ENCODE measurements around the gene RERE.
A peak's percentile ranks its signal among the peaks of the same experiment; 100 is the strongest.

RERE gene

DNA sequence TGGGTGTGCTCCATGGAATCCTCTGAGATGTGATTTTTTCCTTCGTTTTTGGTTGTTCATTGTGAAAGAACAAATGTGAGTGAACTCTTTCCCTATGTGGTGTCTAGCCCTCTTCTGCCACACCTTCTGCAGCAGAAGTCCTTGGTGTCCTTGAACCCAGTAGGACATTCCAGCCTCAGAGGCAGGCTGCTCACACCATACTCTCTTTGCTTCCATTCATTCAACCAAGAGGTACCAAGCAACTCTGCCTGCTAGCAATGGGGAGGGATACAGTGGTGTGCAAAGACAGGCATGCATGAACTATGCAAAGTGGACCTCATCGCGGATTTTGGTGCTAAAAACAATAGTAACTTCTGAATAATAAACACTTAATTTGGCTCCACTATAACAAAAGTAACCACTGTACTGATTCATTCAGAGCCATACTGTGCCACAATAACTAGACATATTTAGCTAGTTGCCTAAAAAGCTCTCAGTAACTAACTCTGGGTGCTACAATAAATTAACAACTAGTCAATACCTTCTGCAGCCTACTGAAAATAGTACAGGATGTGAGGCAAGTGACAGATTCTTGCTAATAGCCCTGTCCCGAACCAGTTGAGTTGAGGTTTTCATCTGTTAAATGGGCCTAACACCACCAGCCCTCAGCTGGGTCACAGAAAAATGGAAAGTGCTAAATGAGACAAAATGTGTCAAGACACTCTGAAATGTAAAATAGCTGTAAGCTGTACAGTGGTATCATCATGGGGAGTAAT lies 344.1 kb downstream of the RERE start:
- H3K4me3 ChIP-seq, result no peak overlapping the region
- peaks cover 29% of the 10 kb centered on the region for H3K4me1 ChIP-seq
- no peaks in the 10 kb centered on the region for H3K27me3 ChIP-seq (ENCODE audit: low read depth)
- in situ Hi-C loops (cut with MboI; ENCODE audit: low sequenced_read_pairs), result no loop called here
- no peak for DNase-seq (ENCODE audit: low spot score in 2 of 2)
- no peaks in the 10 kb centered on the region for H3K36me3 ChIP-seq (replicated peaks)
- H3K9me3 ChIP-seq, result no peaks in the 10 kb centered on the region

DNA sequence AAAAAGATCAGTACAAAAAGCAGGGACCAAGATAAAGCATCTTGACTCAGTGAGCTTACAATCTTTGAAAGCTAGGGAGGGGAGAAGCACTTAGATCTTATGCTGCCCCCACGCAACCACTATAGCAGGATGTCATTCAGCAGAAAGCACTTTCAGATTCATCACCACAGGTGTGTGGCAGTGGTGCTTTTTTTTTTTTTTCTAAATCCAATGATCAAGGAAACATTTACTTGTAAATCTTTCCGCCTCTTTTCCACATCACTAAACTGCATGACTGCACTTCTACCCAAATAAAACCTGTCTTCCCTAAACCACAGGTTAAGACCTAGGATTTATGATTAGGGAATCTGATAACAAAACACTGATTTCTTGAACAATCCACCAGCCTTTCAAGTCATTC lies 344.8 kb downstream of the RERE start:
- H3K4me1 ChIP-seq, result peaks cover 27% of the 10 kb centered on the region
- in situ Hi-C loops (cut with MboI; ENCODE audit: low sequenced_read_pairs), result no loop called here
- no peaks in the 10 kb centered on the region for H3K9me3 ChIP-seq
- no peaks in the 10 kb centered on the region for H3K27me3 ChIP-seq (ENCODE audit: low read depth)
- H3K4me3 ChIP-seq, result no peak overlapping the region
- no peak for DNase-seq (ENCODE audit: low spot score in 2 of 2)
- H3K36me3 ChIP-seq (replicated peaks), result no peaks in the 10 kb centered on the region

DNA sequence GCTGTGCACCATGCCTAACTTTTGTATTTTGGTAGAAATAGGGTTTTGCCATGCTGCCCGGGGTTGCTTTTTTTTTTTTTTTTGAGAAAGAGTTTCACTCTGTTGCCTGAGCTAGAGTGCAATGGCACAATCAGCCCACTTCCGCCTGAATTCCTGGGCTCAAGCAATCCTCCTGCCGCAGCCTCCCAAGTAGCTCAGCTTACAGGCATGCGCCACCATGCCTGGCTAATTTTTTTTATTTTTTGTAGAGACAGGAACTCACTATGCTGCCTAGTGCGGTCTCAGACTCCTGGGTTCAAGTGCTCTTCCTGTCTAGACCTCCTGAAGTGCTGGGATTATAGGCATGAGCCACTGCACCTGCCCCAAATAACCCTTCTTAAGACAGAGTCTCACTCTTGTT lies 346.0 kb downstream of the RERE start:
- DNase-seq (ENCODE audit: low spot score in 2 of 2), result no peak
- Histone ChIP-seq H3K36me3 (replicated peaks) (no peaks in the 10 kb centered on the region), H3K9me3 (no peaks in the 10 kb centered on the region), H3K4me1 (peaks cover 14% of the 10 kb centered on the region), H3K4me3 (no peak overlapping the region), H3K27me3 (ENCODE audit: low read depth) (no peaks in the 10 kb centered on the region)
- in situ Hi-C loops (cut with MboI; ENCODE audit: low sequenced_read_pairs), result no loop called here

DNA sequence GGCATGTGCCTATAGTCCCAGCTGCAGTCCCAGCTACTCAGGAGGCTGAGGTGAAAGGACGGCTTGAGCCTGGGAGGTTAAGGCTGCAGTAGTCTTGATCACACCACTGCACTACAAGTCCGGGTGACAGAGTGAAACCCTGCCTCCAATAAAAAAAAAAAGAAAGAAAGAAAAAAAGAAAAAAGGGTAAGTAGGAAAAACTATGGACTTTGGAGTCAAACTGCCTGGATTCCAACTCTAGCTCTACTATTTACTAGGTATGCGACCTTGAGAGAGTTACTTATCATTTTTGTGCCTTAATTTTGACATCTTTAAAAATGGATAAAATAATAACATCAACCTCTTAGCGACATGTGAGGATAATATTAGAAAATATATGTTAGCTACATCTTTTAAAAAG lies 348.7 kb downstream of the RERE start:
- Histone ChIP-seq H3K9me3 (no peaks in the 10 kb centered on the region), H3K36me3 (replicated peaks) (no peaks in the 10 kb centered on the region), H3K4me1 (peaks cover 2% of the 10 kb centered on the region), H3K4me3 (no peak overlapping the region), H3K27me3 (ENCODE audit: low read depth) (no peaks in the 10 kb centered on the region)
- in situ Hi-C loops (cut with MboI; ENCODE audit: low sequenced_read_pairs), result no loop called here
- DNase-seq (ENCODE audit: low spot score in 2 of 2), result no peak

DNA sequence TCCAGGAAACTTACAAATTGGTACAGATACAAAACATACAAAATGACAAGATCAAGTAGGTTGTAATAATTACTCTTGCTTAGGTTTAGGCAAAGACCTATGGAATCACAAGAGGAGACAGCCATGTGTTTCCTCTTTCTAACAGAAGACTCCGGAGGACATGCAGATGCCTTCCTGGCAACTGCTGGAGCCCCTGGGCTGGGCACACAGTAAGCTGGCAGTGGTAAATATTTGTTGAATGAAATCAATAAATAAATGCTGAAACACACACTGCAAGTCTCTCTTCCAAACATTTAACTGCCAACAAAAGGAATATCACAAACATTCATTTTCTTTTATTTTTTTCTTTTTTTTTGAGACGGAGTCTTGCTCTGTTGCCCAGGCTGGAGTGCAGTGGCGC lies 350.1 kb downstream of the RERE start:
- Histone ChIP-seq H3K36me3 (replicated peaks) (no peaks in the 10 kb centered on the region), H3K27me3 (ENCODE audit: low read depth) (no peaks in the 10 kb centered on the region), H3K9me3 (no peaks in the 10 kb centered on the region), H3K4me1 (no peaks in the 10 kb centered on the region), H3K4me3 (no peak overlapping the region)
- no peak for DNase-seq (ENCODE audit: low spot score in 2 of 2)
- in situ Hi-C loops (cut with MboI; ENCODE audit: low sequenced_read_pairs), result no loop called here

DNA sequence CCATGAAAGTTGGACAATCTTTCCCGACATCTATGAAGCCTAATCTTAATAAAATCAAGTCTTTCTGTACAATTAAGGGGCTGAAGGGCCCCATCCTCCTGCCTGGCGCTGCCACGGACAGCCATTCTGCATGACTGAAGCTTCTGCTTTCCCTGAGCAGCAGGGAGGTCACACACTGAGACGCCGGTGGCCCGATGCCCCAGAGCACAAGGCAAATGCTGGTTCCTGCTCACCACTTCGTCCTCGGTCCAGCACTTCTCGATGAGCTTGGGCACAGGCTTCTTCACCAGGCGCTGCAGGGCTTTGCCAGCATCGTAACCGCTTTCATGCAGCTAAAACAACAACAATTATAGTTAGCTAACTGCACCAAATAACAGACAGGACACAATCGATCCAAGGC lies 351.7 kb downstream of the RERE start:
- no peak for DNase-seq (ENCODE audit: low spot score in 2 of 2)
- Histone ChIP-seq H3K9me3 (no peaks in the 10 kb centered on the region), H3K4me3 (no peak overlapping the region), H3K4me1 (no peaks in the 10 kb centered on the region), H3K27me3 (ENCODE audit: low read depth) (no peaks in the 10 kb centered on the region), H3K36me3 (replicated peaks) (no peaks in the 10 kb centered on the region)
- in situ Hi-C loops (cut with MboI; ENCODE audit: low sequenced_read_pairs), result no loop called here

DNA sequence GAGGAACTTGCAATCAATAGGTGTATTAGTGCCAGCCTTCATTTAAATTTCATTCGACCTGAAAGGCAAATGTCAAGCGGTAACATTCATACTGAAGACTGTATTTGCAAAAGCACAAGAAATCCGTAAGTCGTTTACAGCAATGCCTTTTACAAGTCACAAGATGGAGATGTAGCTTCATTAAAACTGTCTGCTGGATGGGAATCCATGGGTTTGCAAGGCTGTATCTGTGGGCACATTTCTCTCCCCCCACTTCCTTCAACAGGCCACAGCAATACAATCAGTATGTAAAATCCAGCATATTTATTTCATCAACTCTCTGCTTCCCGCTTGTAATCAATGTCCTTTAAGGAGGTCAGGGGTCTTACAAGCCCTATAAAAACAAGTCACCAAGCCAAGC lies 352.4 kb downstream of the RERE start:
- Histone ChIP-seq H3K4me1 (peaks cover 4% of the 10 kb centered on the region), H3K27me3 (ENCODE audit: low read depth) (no peaks in the 10 kb centered on the region), H3K4me3 (no peak overlapping the region), H3K36me3 (replicated peaks) (no peaks in the 10 kb centered on the region), H3K9me3 (no peaks in the 10 kb centered on the region)
- DNase-seq (ENCODE audit: low spot score in 2 of 2), result no peak
- in situ Hi-C loops (cut with MboI; ENCODE audit: low sequenced_read_pairs), result no loop called here

DNA sequence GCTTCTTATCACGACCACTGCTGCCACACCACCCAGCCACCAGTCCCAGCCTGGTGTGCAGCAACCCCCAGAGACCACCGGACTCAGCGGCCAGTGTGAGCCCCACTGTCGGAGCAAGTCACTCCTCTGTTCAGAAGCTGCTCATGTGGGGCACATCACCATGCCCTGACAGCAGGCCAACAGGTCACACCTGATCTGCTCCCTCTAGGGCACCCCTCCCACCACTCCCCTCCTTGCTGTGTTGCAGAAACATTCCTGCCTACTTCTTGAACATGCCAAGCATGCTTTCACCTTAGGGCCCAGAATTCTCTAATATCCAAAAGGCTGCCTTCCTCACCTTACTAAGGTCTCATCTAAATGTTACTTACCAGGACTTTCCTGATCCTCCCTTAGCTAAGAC lies 353.1 kb downstream of the RERE start:
- H3K27me3 ChIP-seq (ENCODE audit: low read depth), result no peaks in the 10 kb centered on the region
- H3K36me3 ChIP-seq (replicated peaks), result no peaks in the 10 kb centered on the region
- H3K9me3 ChIP-seq, result no peaks in the 10 kb centered on the region
- no peak overlapping the region for H3K4me3 ChIP-seq
- no peak for DNase-seq (ENCODE audit: low spot score in 2 of 2)
- peaks cover 8% of the 10 kb centered on the region for H3K4me1 ChIP-seq
- in situ Hi-C loops (cut with MboI; ENCODE audit: low sequenced_read_pairs), result no loop called here

DNA sequence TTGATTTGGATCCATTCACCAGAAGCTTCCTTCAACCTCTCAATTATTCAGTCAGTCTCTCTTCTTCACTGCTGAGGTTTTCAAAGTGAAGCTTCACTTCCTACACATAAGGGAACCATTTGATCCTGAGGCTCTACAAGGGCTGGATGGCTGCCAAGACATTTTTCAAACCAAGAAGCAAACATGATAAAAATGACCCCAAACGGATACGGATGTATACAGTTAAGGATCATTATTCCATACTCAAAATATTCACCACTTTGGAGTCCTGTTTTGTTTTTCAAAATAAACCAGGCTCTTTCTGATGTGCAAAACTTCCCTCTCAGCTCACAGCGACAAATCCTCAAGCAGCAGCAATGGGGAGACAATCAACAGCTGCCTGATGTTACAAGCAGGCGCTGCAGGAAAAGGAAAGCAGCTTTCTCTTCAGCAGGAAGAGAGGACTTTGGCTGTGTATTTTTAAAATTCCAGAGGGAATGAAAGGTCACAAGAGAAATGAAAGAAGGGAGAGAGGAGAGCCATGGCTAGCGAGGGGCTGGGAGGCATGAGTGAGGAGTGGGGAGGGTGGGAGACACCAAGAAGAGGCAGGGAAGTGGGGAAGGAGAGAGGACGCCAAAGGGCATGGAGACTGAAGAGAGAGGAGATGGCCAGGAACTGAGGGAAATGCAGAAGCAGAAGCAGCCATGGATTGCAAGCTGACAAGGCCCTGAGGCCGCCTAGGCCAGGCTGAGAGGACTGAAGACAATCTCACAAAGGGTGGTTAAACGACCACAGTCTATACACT lies 354.1 kb downstream of the RERE start:
- Histone ChIP-seq H3K4me1 (peaks cover 8% of the 10 kb centered on the region), H3K36me3 (replicated peaks) (no peaks in the 10 kb centered on the region), H3K27me3 (ENCODE audit: low read depth) (no peaks in the 10 kb centered on the region), H3K4me3 (no peak overlapping the region), H3K9me3 (no peaks in the 10 kb centered on the region)
- in situ Hi-C loops (cut with MboI; ENCODE audit: low sequenced_read_pairs), result no loop called here
- no peak for DNase-seq (ENCODE audit: low spot score in 2 of 2)

DNA sequence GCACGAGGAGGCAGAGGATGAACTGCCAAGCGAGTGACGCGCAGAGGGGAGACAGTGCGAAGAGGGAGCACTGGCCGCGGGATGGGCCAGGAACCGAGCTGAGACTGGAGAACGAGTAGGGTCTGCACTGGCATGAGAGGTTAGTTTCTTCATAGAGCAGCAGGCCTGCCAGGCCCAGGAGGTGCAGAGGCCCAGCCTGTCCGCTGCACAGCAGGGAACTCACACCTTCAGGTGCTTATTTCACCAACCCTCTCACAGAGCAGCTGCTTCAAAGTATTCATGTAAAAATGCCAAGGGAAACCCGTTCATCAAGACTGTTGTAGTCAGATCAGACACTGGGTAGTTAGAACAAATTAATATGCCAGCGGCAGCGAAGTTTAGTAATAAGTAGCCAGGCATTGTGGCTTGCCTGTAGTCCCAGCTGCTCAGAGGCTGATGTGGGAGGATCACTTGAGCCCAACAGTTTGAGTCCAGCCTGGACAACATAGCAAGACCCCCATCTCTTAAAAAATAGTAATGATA lies 355.0 kb downstream of the RERE start:
- in situ Hi-C loops (cut with MboI; ENCODE audit: low sequenced_read_pairs), result no loop called here
- H3K4me3 ChIP-seq, result no peak overlapping the region
- no peak for DNase-seq (ENCODE audit: low spot score in 2 of 2)
- H3K9me3 ChIP-seq, result no peaks in the 10 kb centered on the region
- peaks cover 8% of the 10 kb centered on the region for H3K4me1 ChIP-seq
- no peaks in the 10 kb centered on the region for H3K36me3 ChIP-seq (replicated peaks)
- H3K27me3 ChIP-seq (ENCODE audit: low read depth), result no peaks in the 10 kb centered on the region

DNA sequence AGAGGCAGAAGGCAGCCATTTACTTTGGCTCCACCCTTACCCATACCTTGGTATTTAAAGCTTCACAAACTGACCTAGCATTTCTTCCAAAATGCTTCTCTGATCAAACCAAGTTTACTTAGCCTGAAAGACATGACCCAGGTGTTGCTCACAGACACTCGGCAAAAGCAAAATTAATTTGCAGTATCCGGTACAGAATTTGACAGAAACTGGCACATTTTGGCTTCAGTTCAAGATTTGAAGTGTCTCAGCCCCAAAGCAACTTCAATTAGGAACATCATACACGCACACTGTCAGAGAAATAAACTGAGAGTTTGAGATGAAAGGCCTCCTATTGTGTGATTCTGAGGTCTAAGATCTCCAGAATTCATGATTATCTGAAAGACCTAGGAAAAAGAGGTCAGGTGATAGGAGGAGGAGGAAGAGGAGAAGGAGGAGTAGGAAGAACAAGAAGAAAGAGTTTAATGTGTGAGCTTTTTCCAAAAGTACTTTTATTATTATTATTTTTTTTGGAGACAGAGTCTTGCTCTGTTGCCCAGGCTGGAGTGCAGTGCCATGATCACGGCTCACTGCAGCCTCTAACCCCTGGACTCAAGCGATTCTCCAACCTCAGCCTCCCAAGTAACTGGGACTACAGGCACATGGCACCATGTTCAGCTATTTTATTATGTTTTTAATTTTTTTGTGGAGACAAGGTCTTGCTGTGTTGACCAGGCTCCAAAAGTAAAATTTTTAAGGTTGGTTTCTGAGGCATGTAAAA lies 355.9 kb downstream of the RERE start:
- DNase-seq (ENCODE audit: low spot score in 2 of 2), result no peak
- in situ Hi-C loops (cut with MboI; ENCODE audit: low sequenced_read_pairs), result no loop called here
- peaks cover 8% of the 10 kb centered on the region for H3K4me1 ChIP-seq
- H3K27me3 ChIP-seq (ENCODE audit: low read depth), result no peaks in the 10 kb centered on the region
- H3K36me3 ChIP-seq (replicated peaks), result no peaks in the 10 kb centered on the region
- H3K4me3 ChIP-seq, result no peak overlapping the region
- H3K9me3 ChIP-seq, result no peaks in the 10 kb centered on the region

DNA sequence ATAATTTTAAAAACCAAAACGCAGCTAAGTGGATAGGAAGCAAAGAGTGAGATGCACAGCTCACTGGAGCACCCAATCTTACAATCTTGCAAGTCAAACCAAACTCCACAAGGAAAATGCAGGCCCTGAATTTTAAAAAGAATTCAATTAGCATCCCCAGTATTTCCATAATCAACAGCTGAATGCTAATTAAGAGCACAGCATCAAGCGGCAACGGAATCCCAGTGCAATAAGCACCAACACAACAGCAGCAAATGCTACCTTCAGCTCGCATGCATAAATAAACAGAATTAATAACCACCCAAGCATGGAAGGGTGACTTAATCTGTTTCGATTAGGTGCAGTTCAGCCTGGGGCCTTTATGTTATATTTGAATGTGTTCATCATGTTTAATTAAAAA lies 356.7 kb downstream of the RERE start:
- no peak for DNase-seq (ENCODE audit: low spot score in 2 of 2)
- Histone ChIP-seq H3K27me3 (ENCODE audit: low read depth) (no peaks in the 10 kb centered on the region), H3K9me3 (no peaks in the 10 kb centered on the region), H3K4me1 (peaks cover 8% of the 10 kb centered on the region), H3K36me3 (replicated peaks) (no peaks in the 10 kb centered on the region), H3K4me3 (no peak overlapping the region)
- in situ Hi-C loops (cut with MboI; ENCODE audit: low sequenced_read_pairs), result no loop called here

DNA sequence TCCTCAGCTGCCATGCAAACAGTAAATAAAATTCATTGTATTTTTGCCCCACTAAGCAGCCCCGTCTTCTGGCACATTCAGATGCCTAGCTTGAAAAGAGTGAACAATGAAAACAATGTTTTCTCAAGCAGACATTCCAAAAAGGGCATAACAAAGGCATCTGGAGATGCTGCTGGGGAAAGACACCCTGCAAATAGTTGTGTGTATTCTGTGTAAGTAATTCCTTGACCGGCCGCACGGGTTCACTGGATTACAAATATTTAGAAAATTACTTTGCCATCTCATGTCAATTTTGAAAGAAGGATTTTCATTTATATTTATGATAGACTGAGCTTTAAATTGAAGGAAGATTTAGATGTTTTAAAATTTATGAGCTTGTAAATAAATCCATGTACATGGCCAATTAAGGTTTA lies 357.3 kb downstream of the RERE start:
- DNase-seq (ENCODE audit: low spot score in 2 of 2), result peak; percentile 62 to 80
- Histone ChIP-seq H3K27me3 (ENCODE audit: low read depth) (no peaks in the 10 kb centered on the region), H3K4me1 (peaks cover 8% of the 10 kb centered on the region), H3K9me3 (no peaks in the 10 kb centered on the region), H3K4me3 (no peak overlapping the region), H3K36me3 (replicated peaks) (no peaks in the 10 kb centered on the region)
- in situ Hi-C loops (cut with MboI; ENCODE audit: low sequenced_read_pairs), result no loop called here

DNA sequence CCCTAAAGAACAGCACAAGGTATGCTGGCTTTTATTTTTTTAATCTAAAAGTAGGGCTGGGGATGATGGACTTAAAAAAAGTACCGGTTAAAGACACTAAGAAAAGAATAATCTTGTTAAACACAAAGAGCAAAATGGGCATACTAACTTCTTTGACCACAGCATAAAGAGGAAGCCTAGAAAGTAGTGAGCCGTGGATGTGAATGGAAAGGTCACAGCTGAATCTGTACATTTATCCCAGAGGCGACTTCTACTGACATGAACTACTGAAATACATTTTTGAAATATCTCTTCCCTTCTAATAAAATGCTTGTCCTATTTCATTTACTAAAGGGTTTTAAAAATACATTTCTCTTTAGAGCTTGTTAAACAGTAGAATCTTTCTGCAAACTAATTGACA lies 358.8 kb downstream of the RERE start:
- in situ Hi-C loops (cut with MboI; ENCODE audit: low sequenced_read_pairs), result no loop called here
- no peaks in the 10 kb centered on the region for H3K36me3 ChIP-seq (replicated peaks)
- no peaks in the 10 kb centered on the region for H3K27me3 ChIP-seq (ENCODE audit: low read depth)
- peaks cover 8% of the 10 kb centered on the region for H3K4me1 ChIP-seq
- no peak for DNase-seq (ENCODE audit: low spot score in 2 of 2)
- H3K4me3 ChIP-seq, result no peak overlapping the region
- no peaks in the 10 kb centered on the region for H3K9me3 ChIP-seq
